Trophoblast cell (in vitro differentiated cells and primary cell): Measurements from ENCODE around the gene WNT6.

ENCODE experiments used
- DNase-seq, 2 donors: peaks; one replicate each; pipeline ENCODE4 v3.0.0-alpha.2; 2016
- H2AFZ ChIP-seq: 2 replicates; pipeline ENCODE4 v1.6.1; 2013; ENCODE audit warnings: low read length, moderate library complexity, mild to moderate bottlenecking; ENCODE audit not compliant: insufficient read depth, poor library complexity
- H2AK5ac ChIP-seq: 2 replicates; pipeline ENCODE4 v1.6.1; 2013; ENCODE audit warnings: mild to moderate bottlenecking, low read length
- H2BK120ac ChIP-seq: 2 replicates; pipeline ENCODE4 v1.6.1; 2013; ENCODE audit warnings: low read length, mild to moderate bottlenecking, moderate library complexity; ENCODE audit not compliant: insufficient read depth, poor library complexity
- H2BK12ac ChIP-seq: 2 replicates; pipeline ENCODE4 v1.6.1; 2013; ENCODE audit warnings: mild to moderate bottlenecking, low read length, moderate library complexity
- H2BK5ac ChIP-seq: 2 replicates; pipeline ENCODE4 v1.6.1; 2013; ENCODE audit warnings: low read length, low read depth, moderate library complexity, mild to moderate bottlenecking; ENCODE audit not compliant: poor library complexity
- H3K14ac ChIP-seq: 2 replicates; pipeline ENCODE4 v1.6.1; 2013; ENCODE audit warnings: mild to moderate bottlenecking, low read length
- H3K18ac ChIP-seq: 2 replicates; pipeline ENCODE4 v1.6.1; 2013; ENCODE audit warnings: mild to moderate bottlenecking, low read length
- H3K23ac ChIP-seq: 2 replicates; pipeline ENCODE4 v1.6.1; 2013; ENCODE audit warnings: low read length
- H3K27ac ChIP-seq: 2 replicates; pipeline ENCODE4 v1.5.1; 2013; ENCODE audit warnings: low read depth, mild to moderate bottlenecking, inconsistent platforms, low read length, moderate library complexity
- H3K27me3 ChIP-seq: 2 replicates; pipeline ENCODE4 v1.6.1; 2013; ENCODE audit warnings: inconsistent platforms, mild to moderate bottlenecking, low read length, moderate library complexity; ENCODE audit not compliant: insufficient read depth
- H3K36me3 ChIP-seq, 2 experiments: 1 replicate in 1 of 2; 2 replicates in 1 of 2; pipeline ENCODE4 v1.6.1; 2013; ENCODE audit warnings: low read length in 2 of 2, mild to moderate bottlenecking in 2 of 2, moderate library complexity in 1 of 2; ENCODE audit not compliant: insufficient read depth in 2 of 2, control insufficient read depth in 1 of 2
- H3K4ac ChIP-seq: 2 replicates; pipeline ENCODE4 v1.6.1; 2013; ENCODE audit warnings: low read depth, mild to moderate bottlenecking, low read length, moderate library complexity
- H3K4me1 ChIP-seq, 2 experiments: 1 replicate in 1 of 2; 2 replicates in 1 of 2; pipeline ENCODE4 v1.6.1; 2013; ENCODE audit warnings: low read length in 2 of 2, mild to moderate bottlenecking in 2 of 2, moderate library complexity in 1 of 2; ENCODE audit not compliant: insufficient read depth in 2 of 2, control insufficient read depth in 1 of 2
- H3K4me2 ChIP-seq: 2 replicates; pipeline ENCODE4 v1.6.1; 2013; ENCODE audit warnings: inconsistent platforms, mild to moderate bottlenecking, low read length, moderate library complexity
- H3K4me3 ChIP-seq: 2 replicates; pipeline ENCODE4 v1.5.1; 2013; ENCODE audit warnings: mild to moderate bottlenecking, low read depth, low read length, inconsistent platforms
- H3K79me1 ChIP-seq: one replicate; pipeline ENCODE4 v1.6.1; 2013; ENCODE audit warnings: low read length
- H3K79me2 ChIP-seq: 2 replicates; pipeline ENCODE4 v1.6.1; 2013; ENCODE audit warnings: low read length, mild to moderate bottlenecking; ENCODE audit not compliant: control insufficient read depth, insufficient read depth, poor library complexity
- H3K9ac ChIP-seq: 2 replicates; pipeline ENCODE4 v1.6.1; 2013; ENCODE audit warnings: mild to moderate bottlenecking, low read length
- H3K9me3 ChIP-seq: 2 replicates; pipeline ENCODE4 v1.6.1; 2013; ENCODE audit warnings: low read depth, mild to moderate bottlenecking, control low read depth, inconsistent platforms, low read length; ENCODE audit not compliant: insufficient read depth
- H4K12ac ChIP-seq: 2 replicates; pipeline ENCODE4 v1.6.1; 2013; ENCODE audit warnings: low read depth, mild to moderate bottlenecking, low read length, moderate library complexity
- H4K8ac ChIP-seq: 2 replicates; pipeline ENCODE4 v1.6.1; 2013; ENCODE audit warnings: low read depth, mild to moderate bottlenecking, low read length, moderate library complexity
- H4K91ac ChIP-seq: one replicate; pipeline ENCODE4 v1.6.1; 2013; ENCODE audit warnings: low read depth, mild to moderate bottlenecking, low read length, moderate library complexity
- WGBS: extraction: QIAGEN DNeasy Blood & Tissue Kit; methylation state at CpG from one replicate; pipeline ENCODE4 v1.1.7; 2013; ENCODE audit warnings: missing lambda C conversion rate; ENCODE audit not compliant: insufficient read length, insufficient coverage; ENCODE audit errors: extremely low coverage; 5-methylcytosine and 5-hydroxymethylcytosine counted together

WNT6 gene

GRCh38 chr2:218857371-218858137, 2.1 kb upstream of the WNT6 start:
- Histone ChIP-seq H3K79me2 (peaks cover 5% of the 10 kb centered on the region), H3K14ac (no peak overlapping the region), H3K27me3 (no peaks in the 10 kb centered on the region), H3K27ac (no peak overlapping the region), H3K23ac (no peak overlapping the region), H2AK5ac (no peak overlapping the region), H3K4ac (no peak overlapping the region), H4K8ac (no peak overlapping the region), H3K4me1 (peaks cover 65 to 73% of the 10 kb centered on the region in 2 experiments), H4K91ac (no peak overlapping the region), H3K9ac (no peak overlapping the region), H3K4me2 (no peak overlapping the region), H2AFZ (no peak overlapping the region), H2BK12ac (peak overlapping the region; percentile 1), H3K79me1 (peaks cover 21% of the 10 kb centered on the region), H3K36me3 (no peaks in the 10 kb centered on the region), H3K18ac (no peak overlapping the region), H2BK5ac (no peak overlapping the region), H4K12ac (no peak overlapping the region), H3K9me3 (no peaks in the 10 kb centered on the region), H3K4me3 (no peak overlapping the region), H2BK120ac (no peak overlapping the region)
- DNase-seq, result no peak
- no CpG with 5 or more reads among the region's 10 CpGs for WGBS

- no peak overlapping the region for H2BK120ac ChIP-seq
- no peak overlapping the region for H3K4ac ChIP-seq
- H3K27me3 ChIP-seq, result no peaks in the 10 kb centered on the region
- no peak overlapping the region for H2AFZ ChIP-seq
- H3K79me1 ChIP-seq, result peaks cover 21% of the 10 kb centered on the region
- H3K23ac ChIP-seq, result no peak overlapping the region
- no peak for DNase-seq
- H2AK5ac ChIP-seq, result no peak overlapping the region
- H3K9ac ChIP-seq, result no peak overlapping the region
- no peak overlapping the region for H4K12ac ChIP-seq
- no peak overlapping the region for H3K14ac ChIP-seq
- H3K36me3 ChIP-seq, result no peaks in the 10 kb centered on the region
- H3K4me2 ChIP-seq, result no peak overlapping the region
- H3K4me3 ChIP-seq, result no peak overlapping the region
- no peak overlapping the region for H4K8ac ChIP-seq
- H2BK5ac ChIP-seq, result no peak overlapping the region
- no peak overlapping the region for H3K18ac ChIP-seq
- peak overlapping the region; percentile 1 for H2BK12ac ChIP-seq
- H3K4me1 ChIP-seq, result peaks cover 63 to 71% of the 10 kb centered on the region in 2 experiments
- H3K9me3 ChIP-seq, result no peaks in the 10 kb centered on the region
- H3K79me2 ChIP-seq, result peaks cover 5% of the 10 kb centered on the region
- no CpG with 5 or more reads among the region's 1 CpG for WGBS
- H4K91ac ChIP-seq, result peak overlapping the region; percentile 2
- H3K27ac ChIP-seq, result no peak overlapping the region
Observed at GRCh38 chr2:218858138-218858445, 1.5 kb upstream of the WNT6 start.

GRCh38 chr2:218858671-218859555, 692 bp upstream of the WNT6 start:
- Histone ChIP-seq H4K8ac (peak overlapping the region; percentile 41), H3K23ac (no peak overlapping the region), H4K91ac (peak overlapping the region; percentile 9), H3K4me3 (no peak overlapping the region), H3K79me1 (peaks cover 17% of the 10 kb centered on the region), H3K79me2 (peaks cover 5% of the 10 kb centered on the region), H3K4me1 (peaks cover 57 to 63% of the 10 kb centered on the region in 2 experiments), H4K12ac (no peak overlapping the region), H3K9me3 (no peaks in the 10 kb centered on the region), H3K18ac (peak overlapping the region; percentile 27), H3K27ac (peak overlapping the region; percentile 49), H3K9ac (no peak overlapping the region), H2BK5ac (peak overlapping the region; percentile 9), H3K27me3 (no peaks in the 10 kb centered on the region), H2BK120ac (peak overlapping the region; percentile 9), H2AFZ (peak overlapping the region; percentile 13), H2AK5ac (no peak overlapping the region), H3K36me3 (peaks cover 0 to 1% of the 10 kb centered on the region in 2 experiments), H3K14ac (no peak overlapping the region), H2BK12ac (peak overlapping the region; percentile 10), H3K4ac (no peak overlapping the region), H3K4me2 (peak overlapping the region; percentile 80)
- no CpG with 5 or more reads among the region's 51 CpGs for WGBS
- no peak for DNase-seq

GRCh38 chr2:218859988-218860831, 605 bp downstream of the WNT6 start:
- H3K4me3 ChIP-seq, result peak overlapping the region; percentile 80
- H3K4me1 ChIP-seq, result peaks cover 58 to 64% of the 10 kb centered on the region in 2 experiments
- H4K91ac ChIP-seq, result peak overlapping the region; percentile 95
- H4K8ac ChIP-seq, result peak overlapping the region; percentile 63
- H2BK12ac ChIP-seq, result peak overlapping the region; percentile 50
- H2BK5ac ChIP-seq, result peak overlapping the region; percentile 62
- peak overlapping the region; percentile 89 for H3K18ac ChIP-seq
- H2AFZ ChIP-seq, result peak overlapping the region; percentile 90
- H3K4ac ChIP-seq, result peak overlapping the region; percentile 87
- WGBS, result no CpG with 5 or more reads among the region's 47 CpGs
- no peak for DNase-seq
- H3K4me2 ChIP-seq, result peak overlapping the region; percentile 80
- peaks cover 5% of the 10 kb centered on the region for H3K79me2 ChIP-seq
- no peaks in the 10 kb centered on the region for H3K9me3 ChIP-seq
- no peaks in the 10 kb centered on the region for H3K27me3 ChIP-seq
- peak overlapping the region; percentile 70 for H4K12ac ChIP-seq
- peaks cover 0 to 2% of the 10 kb centered on the region in 2 experiments for H3K36me3 ChIP-seq
- peak overlapping the region; percentile 72 for H3K27ac ChIP-seq
- peak overlapping the region; percentile 74 for H2BK120ac ChIP-seq
- H3K79me1 ChIP-seq, result peaks cover 17% of the 10 kb centered on the region
- no peak overlapping the region for H3K23ac ChIP-seq
- H3K9ac ChIP-seq, result peak overlapping the region; percentile 57
- peak overlapping the region; percentile 26 for H2AK5ac ChIP-seq
- peak overlapping the region; percentile 92 for H3K14ac ChIP-seq
